GM18517 (cell line): Measurements from ENCODE around the gene PAOX.
"Not testable (repeated sequence)": the region's sequence is repeated elsewhere in the genome, so short reads cannot be mapped to it uniquely, and the experiment has no call there.

Source experiments
- ATAC-seq: cut with Tn5 transposase; IDR thresholded peaks from one replicate; pipeline ENCODE4 v1.9.1; 2021; ENCODE audit warnings: mild to moderate bottlenecking, moderate library complexity; ENCODE audit not compliant: unreplicated experiment

Gene PAOX

GRCh38 chr10:133383551-133383950, 4.5 kb downstream of the PAOX start:
- no peak for ATAC-seq

GRCh38 chr10:133384071-133384470, 5.0 kb downstream of the PAOX start:
- no peak for ATAC-seq

- ATAC-seq = no peak
Observed at GRCh38 chr10:133385214-133385613, 6.2 kb downstream of the PAOX start.

- not testable (repeated sequence) for ATAC-seq
Observed at GRCh38 chr10:133386951-133387350, 7.9 kb downstream of the PAOX start.

- ATAC-seq = peak; percentile 1
Observed at GRCh38 chr10:133388236-133388972, 9.3 kb downstream of the PAOX start.

- peak; percentile 91 for ATAC-seq
Observed at GRCh38 chr10:133388973-133389818, 10.1 kb downstream of the PAOX start.

- ATAC-seq = no peak
Observed at GRCh38 chr10:133390597-133391248, 11.7 kb downstream of the PAOX start.

- no peak for ATAC-seq
Observed at GRCh38 chr10:133391249-133391635, 12.2 kb downstream of the PAOX start.

GRCh38 chr10:133391761-133392518, 12.9 kb downstream of the PAOX start:
- no peak for ATAC-seq

- ATAC-seq = no peak
Observed at GRCh38 chr10:133393401-133394063, 14.5 kb downstream of the PAOX start.

GRCh38 chr10:133394064-133394663, 15.1 kb downstream of the PAOX start, which contains the start of gene MTG1:
Gene MTG1, plus strand, starts transcription at chr10:133394157. Its CDS starts 64 bp downstream, at chr10:133394221.
- ATAC-seq = peak; percentile 65

- ATAC-seq = no peak
Observed at GRCh38 chr10:133394801-133395221, 15.7 kb downstream of the PAOX start.

- no peak for ATAC-seq
Observed at GRCh38 chr10:133396035-133396624, 17.1 kb downstream of the PAOX start.

- ATAC-seq = no peak
Observed at GRCh38 chr10:133397938-133398337, 18.9 kb downstream of the PAOX start.

- ATAC-seq = no peak
Observed at GRCh38 chr10:133399123-133399601, 20.1 kb downstream of the PAOX start.

- peak; percentile 67 for ATAC-seq
Observed at GRCh38 chr10:133400624-133401424, 21.8 kb downstream of the PAOX start.

- ATAC-seq = peak; percentile 5
Observed at GRCh38 chr10:133401500-133401899, 22.4 kb downstream of the PAOX start.

- ATAC-seq = no peak
Observed at GRCh38 chr10:133401981-133402725, 23.1 kb downstream of the PAOX start.
